ENCODE results near the gene CDCA4. TPM values are rescaled to one million over a fixed set of nuclear protein-coding genes. Genes with fewer than 3 reads are reported as not detected.
A peak's percentile ranks its signal among the peaks of the same experiment; 100 is the strongest.
"Not testable (repeated sequence)": the region's sequence is repeated elsewhere in the genome, so short reads cannot be mapped to it uniquely, and the experiment has no call there.

Gene CDCA4
- total RNA-seq, 1 experiment from 2014 or later: 111 TPM

DNA sequence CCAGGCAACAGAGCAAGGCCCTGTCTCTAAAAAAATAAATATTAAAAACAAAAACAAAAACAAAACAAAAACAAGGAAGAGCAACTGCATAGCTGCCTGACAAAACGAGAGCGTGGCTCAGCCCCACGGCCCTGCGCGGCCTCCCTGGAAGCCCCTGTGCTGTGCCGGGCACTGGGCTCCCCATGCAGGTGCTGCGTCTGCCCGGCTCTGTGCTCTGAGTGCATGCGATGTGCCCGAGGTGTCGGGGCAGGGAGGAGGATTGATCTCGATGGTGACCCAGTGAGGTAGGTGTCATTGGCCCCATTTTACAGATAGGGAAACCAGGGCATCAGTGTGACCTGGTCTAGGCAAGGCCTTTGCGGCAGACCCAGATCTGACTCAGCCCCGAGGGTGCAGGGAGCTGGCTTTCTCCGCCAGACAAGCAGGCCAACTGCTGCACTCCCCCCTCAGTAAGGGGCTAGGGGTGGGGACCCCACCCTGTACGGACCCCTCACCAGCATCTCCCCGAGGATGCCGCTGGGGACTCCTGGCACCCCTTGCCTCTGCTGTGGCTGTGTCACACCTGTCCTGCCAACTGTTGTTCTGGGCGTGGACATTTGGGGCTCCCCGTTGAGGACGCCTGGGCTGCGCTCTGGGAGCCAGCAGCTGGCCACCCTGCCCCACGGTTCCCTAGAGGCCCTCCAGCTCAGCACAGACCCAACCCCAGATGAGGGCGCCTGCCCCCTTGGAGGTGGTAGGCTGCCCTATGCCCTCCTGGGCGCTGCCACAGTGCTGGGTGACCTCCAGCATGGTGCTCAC, 29.1 kb upstream of the CDCA4 start:
- DNase-seq: peak; percentile 55
- H3K27me3 ChIP-seq (ENCODE audit: control insufficient read depth, insufficient read depth, low read length): no peaks in the 10 kb centered on the region; the same call in 1 of the 2 replicates
- no peaks in the 10 kb centered on the region for H3K36me3 ChIP-seq (replicated peaks; ENCODE audit: control insufficient read depth, insufficient read depth, low read length)
- no peak overlapping the region for H3K4me3 ChIP-seq (ENCODE audit: insufficient read depth, low read depth, low read length)

DNA sequence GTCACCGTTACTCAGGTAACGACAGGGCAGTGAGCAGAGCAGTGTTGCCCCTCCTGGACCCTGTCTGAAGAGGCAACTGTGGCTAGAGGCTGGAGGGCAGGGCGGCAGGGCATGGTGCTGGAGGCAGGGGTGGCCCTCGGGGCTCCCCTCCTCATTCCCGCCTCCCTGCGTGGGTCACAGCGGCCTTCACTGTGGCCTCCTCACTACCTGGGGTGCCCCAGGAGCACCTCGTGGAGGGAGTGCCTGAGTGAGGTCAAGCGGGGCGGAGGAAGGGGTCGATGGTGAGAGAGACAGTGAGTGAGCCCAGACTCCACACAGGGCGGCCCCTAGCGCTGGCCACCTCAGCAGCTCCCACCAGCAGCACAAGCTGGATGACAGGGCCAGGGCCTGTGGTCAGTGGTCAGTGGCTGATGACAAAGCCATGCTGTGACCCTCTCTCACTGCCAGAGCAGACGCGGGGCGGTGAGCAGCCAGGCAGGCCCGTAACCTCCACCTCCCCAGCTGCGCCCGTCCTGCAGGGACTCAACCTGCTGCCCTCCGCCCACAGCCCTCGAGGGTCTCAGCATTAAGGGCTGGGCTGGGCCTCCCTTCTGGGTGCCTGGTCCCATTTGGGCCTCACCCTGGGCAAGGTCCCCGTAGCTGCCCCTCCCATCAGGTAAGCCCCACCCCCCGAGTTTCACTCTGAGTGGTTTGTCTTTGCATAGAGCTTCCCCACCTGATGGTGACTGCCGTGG, 26.6 kb upstream of the CDCA4 start:
- no peaks in the 10 kb centered on the region for H3K36me3 ChIP-seq (replicated peaks; ENCODE audit: control insufficient read depth, insufficient read depth, low read length)
- peak; percentile 58 for DNase-seq
- H3K27me3 ChIP-seq (ENCODE audit: control insufficient read depth, insufficient read depth, low read length): no peaks in the 10 kb centered on the region; the same call in 1 of the 2 replicates
- no peak overlapping the region for H3K4me3 ChIP-seq (ENCODE audit: insufficient read depth, low read depth, low read length)

DNA sequence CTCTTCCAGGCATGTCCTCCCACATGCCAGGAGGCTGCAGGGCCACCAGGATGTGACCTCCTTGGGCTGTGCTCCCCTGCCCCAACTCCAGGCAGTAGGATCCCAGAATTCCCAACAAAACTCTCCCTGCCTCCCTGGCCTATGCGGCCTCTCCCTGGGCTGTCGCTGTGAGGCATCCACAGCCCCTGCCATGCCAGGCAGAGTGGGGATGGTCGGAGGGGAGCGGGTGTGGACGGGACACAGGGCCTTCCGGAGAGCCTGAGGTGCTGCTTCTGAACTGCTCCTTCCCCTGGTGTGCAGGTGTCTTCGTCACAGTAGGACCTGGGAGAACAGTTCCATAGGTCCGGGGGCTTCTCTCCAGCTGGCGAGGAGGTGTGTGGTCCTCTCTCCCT, 26.0 kb upstream of the CDCA4 start:
- peak; percentile 42 for DNase-seq
- no peaks in the 10 kb centered on the region; the same call in 1 of the 2 replicates for H3K27me3 ChIP-seq (ENCODE audit: control insufficient read depth, insufficient read depth, low read length)

DNA sequence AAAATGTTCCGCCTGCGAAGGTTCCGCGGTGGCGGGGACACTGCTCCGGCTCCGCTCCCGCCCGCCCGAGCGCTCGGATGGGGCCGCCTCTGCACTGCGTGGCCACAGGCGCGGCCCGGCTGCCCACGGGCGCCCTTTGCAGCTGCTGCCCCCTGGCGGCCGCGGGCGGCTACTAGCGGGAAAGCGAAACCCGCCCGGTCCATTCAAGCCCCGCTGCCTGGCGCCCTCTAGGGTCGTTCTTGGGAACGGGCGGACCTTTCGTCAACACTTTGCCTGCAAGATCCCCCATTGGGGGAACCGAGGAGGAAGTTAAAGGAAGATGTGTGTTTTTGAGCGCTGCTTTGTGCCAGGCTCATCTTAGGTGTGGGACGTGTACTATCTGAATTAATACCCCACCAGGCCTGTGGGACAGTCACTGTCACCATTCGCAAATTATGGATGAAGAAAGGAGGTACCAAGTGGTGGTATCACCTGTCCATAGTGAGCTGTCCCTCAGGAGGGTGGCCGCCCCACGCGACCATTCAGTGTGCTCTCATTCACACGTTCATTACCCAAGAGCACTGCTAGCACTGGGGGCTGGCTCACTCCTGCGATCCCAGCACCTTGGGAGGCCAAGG, 24.9 kb upstream of the CDCA4 start:
- Histone ChIP-seq H3K27me3 (ENCODE audit: control insufficient read depth, insufficient read depth, low read length) (no peaks in the 10 kb centered on the region; the same call in 1 of the 2 replicates), H3K36me3 (replicated peaks; ENCODE audit: control insufficient read depth, insufficient read depth, low read length) (no peaks in the 10 kb centered on the region), H3K4me3 (ENCODE audit: insufficient read depth, low read depth, low read length) (no peak overlapping the region)
- DNase-seq: peak; percentile 98

More for the DNA sequence above, 26.0 kb upstream of the CDCA4 start:
- Histone ChIP-seq H3K36me3 (replicated peaks; ENCODE audit: control insufficient read depth, insufficient read depth, low read length) (no peaks in the 10 kb centered on the region), H3K4me3 (ENCODE audit: insufficient read depth, low read depth, low read length) (no peak overlapping the region)

DNA sequence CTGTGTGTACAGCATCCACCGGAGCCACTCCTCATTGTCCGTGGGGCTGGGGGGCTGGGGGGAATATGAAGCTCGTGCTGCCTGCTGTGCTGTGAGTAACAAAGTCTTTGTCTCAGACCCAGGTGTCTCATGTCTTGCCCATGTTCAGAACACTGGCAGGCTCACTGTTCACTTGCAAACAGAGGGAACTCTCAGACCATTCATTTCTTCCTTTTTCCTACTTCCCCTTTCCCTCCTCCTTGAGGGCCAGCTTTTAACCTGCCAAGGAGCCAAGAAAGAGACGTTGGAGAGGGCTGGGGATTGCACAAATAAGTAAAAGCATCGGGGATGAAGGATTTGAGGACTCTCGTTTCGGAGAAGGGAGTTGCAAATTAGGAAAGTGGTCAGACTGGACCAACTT, 22.8 kb upstream of the CDCA4 start:
- no peaks in the 10 kb centered on the region; the same call in 1 of the 2 replicates for H3K27me3 ChIP-seq (ENCODE audit: control insufficient read depth, insufficient read depth, low read length)

DNA sequence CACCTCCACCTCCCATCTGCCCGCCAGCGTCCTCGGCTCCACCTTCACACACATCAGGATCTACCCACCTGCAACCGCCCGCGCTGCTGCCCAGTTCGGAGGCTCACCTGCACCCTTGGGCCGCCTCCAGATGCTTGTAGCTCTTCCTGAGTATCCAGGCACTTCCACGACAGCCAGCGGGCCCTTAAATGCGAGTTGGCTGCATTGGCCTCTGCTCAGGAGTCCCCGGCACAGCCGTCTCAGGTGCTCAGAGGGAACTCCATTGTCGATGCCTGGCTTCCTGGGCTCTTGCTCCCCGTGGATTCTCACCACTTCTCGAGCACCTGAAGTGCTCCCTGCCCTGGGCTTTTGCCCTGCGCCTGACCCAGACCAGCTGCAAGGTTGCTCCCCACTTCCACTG, 21.9 kb upstream of the CDCA4 start:
- H3K4me3 ChIP-seq (ENCODE audit: insufficient read depth, low read depth, low read length): no peak overlapping the region
- no peaks in the 10 kb centered on the region; the same call in 1 of the 2 replicates for H3K27me3 ChIP-seq (ENCODE audit: control insufficient read depth, insufficient read depth, low read length)
- DNase-seq: peak; percentile 41
- no peaks in the 10 kb centered on the region for H3K36me3 ChIP-seq (replicated peaks; ENCODE audit: control insufficient read depth, insufficient read depth, low read length)

More for the DNA sequence above, 22.8 kb upstream of the CDCA4 start:
- Histone ChIP-seq H3K4me3 (ENCODE audit: insufficient read depth, low read depth, low read length) (no peak overlapping the region), H3K36me3 (replicated peaks; ENCODE audit: control insufficient read depth, insufficient read depth, low read length) (no peaks in the 10 kb centered on the region)
- no peak for DNase-seq

DNA sequence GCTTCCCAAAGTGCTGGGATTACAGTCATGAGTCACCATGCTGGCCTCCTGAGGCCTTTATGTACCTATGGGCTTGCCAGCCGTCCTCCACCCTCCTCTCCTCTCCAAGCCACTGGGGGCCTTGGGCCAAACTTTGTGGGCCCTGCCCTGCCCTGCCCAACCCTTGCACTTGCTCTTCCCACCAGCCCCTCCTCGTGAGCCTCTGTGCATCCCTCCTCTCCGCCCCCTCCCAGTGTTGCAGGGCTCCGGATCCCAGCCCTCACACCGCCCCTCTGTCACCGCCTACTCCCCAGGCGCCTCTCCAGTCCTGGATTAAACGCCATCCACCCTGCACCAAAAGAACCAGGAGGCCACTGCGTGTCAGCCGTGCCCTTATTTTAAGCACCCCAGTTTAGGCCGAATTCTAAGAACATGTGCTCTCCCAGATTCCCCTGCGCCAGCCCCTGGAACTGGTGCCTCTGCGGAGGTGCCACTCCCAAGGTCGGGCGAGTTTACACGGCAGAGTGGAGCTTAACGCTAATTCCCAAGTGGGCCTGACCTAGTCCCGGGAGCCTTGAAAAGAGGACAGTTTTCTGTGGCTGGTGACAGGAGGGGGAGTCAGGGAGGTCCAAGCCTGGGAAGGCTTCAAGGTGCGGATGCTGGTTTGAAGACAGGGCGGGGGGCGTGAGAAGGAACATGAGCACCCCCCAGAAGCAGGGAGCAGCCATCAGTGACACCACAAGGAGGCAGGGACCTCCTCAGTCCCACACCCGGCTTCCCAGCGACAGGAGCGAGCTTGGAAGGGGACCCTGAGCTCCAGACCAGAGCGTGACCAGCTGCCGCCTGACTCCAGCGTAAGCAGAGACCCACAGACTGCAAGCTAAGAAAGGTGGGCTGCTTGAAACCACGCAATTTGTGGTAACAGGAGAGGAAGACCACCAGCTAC, 21.2 kb upstream of the CDCA4 start:
- Histone ChIP-seq H3K27me3 (ENCODE audit: control insufficient read depth, insufficient read depth, low read length) (no peaks in the 10 kb centered on the region; the same call in 1 of the 2 replicates), H3K36me3 (replicated peaks; ENCODE audit: control insufficient read depth, insufficient read depth, low read length) (no peaks in the 10 kb centered on the region), H3K4me3 (ENCODE audit: insufficient read depth, low read depth, low read length) (no peak overlapping the region)
- DNase-seq: peak; percentile 57

DNA sequence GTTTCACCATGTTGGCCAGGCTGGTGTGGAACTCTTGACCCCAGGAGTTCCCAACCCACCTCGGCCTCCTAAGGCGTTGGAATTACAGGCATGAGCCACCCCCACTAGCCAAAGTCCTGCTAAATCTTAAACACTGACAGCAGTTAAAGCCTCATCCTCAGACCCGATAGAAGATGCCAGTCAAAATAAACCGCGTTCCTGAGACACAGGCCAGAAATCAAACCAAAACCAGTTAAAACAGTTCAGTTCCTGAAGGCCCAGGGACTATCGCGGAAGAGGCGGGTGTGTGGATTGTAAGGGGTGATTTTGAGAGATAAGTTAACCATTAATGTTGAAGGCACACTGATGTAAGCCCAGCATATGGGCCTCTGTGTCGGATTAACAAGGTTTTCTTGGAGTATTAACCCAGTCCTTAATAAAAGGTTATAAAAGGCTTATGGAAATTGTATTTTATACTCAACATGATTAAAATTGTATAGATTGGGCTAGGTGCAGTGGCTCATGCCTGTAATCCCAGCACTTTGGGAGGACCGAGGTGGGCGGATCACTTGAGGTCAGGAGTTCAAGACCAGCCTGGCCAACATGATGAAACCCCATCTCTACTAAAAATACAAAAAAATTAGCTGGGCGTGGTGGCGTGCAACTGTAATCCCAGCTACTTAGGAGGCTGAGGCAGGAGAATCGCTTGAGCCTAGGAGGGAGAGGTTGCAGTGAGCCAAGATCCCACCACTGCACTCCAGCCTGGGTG, 18.7 kb upstream of the CDCA4 start:
- Histone ChIP-seq H3K36me3 (replicated peaks; ENCODE audit: control insufficient read depth, insufficient read depth, low read length) (no peaks in the 10 kb centered on the region), H3K4me3 (ENCODE audit: insufficient read depth, low read depth, low read length) (no peak overlapping the region), H3K27me3 (ENCODE audit: control insufficient read depth, insufficient read depth, low read length) (no peaks in the 10 kb centered on the region)
- DNase-seq: no peak

DNA sequence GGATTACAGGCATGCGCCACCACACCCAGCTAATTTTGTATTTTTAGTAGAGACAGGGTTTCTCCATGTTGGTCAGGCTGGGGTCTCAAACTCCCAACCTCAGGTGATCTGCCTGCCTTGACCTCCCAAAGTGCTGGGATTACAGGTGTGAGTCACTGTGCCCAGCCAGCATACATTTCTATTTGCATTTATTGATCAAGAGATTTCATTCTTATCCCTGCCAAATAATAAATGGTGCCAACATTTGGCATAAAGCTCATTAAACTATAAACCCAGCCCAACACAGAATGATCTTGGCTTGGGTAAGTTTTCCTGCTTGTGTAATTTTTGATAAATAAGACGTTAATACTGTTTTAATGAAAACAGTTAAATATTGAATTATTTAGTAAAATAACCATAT, 14.7 kb upstream of the CDCA4 start:
- not testable (repeated sequence) for H3K27me3 ChIP-seq (ENCODE audit: control insufficient read depth, insufficient read depth, low read length); DNase-seq; H3K36me3 ChIP-seq (replicated peaks; ENCODE audit: control insufficient read depth, insufficient read depth, low read length); H3K4me3 ChIP-seq (ENCODE audit: insufficient read depth, low read depth, low read length)

DNA sequence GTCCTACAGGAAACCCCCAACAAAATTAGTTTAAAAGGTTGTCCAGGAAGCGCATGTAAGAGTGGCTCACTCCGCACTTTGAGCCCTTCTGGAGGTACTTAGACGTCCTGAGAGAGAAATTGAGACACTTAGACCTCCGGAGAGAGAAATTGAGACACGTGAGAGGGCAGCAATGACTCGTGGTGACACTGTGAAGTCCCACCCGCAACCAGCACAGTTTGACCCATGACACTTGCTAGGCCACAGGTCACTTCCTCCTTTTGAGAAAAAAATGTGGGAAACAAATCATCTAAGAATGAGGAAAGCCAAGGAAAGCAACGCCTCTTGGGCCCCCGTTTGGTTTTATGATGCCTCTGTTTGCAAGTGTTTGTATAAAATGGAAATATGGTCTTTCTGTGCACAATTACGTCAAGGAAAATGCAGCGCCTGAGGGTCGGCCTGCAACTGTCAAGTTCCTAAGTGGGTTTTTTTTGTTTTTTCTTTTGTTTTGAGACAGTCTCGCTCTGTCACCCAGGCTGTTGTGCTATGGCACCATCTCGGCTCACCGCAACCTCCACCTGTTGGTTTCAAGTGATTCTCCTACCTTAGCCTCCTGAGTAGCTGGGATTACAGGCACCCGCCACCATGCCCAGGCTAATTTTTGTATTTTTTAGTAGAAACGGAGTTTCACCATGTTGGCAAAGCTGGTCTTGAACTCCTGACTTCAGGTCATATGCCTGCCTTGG, 13.6 kb upstream of the CDCA4 start:
- Histone ChIP-seq H3K27me3 (ENCODE audit: control insufficient read depth, insufficient read depth, low read length) (peaks cover 5% of the 10 kb centered on the region), H3K36me3 (replicated peaks; ENCODE audit: control insufficient read depth, insufficient read depth, low read length) (no peaks in the 10 kb centered on the region), H3K4me3 (ENCODE audit: insufficient read depth, low read depth, low read length) (no peak overlapping the region)
- peak; percentile 18 for DNase-seq

DNA sequence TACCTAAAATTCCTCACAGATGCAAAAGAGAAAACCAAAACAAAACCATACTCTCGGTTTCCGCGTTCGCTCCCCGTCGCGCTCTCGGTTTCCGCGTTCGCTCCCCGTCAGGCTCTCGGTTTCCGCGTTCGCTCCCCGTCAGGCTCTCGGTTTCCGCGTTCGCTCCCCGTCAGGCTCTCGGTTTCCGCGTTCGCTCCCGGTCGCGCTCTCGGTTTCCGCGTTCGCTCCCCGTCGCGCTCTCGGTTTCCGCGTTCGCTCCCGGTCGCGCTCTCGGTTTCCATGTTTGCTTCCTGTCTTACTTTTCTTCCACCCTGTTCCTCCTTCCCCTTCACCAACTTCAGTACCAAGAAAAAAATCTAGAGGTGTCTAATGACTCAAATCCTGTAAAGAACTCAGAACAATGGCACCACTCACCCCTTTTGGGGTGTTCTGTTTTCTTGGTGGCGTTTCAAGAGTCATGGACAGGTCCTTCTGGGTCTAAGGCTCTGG, 12.6 kb upstream of the CDCA4 start:
- not testable (repeated sequence) for H3K27me3 ChIP-seq (ENCODE audit: control insufficient read depth, insufficient read depth, low read length)
- peak overlapping the region; percentile 25 for H3K4me3 ChIP-seq (ENCODE audit: insufficient read depth, low read depth, low read length)

DNA sequence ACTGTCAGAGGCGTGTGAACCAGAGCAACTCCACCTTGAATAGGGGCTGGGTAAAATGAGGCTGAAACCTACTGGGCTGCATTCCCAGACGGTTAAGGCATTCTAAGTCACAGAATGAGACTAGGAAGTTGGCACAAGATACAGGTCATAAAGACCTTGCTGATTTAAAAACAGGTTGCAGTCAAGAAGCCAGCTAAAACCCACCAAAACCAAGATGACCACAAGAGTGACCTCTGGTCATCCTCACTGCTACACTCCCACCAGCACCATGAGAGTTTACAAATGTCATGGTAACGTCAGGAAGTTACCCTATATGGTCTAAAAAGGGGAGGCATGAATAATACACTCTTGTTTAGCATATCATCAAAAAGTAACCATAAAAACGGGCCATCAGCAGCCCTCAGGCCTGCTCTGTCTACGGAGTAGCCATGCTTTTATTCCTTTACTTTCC, 11.6 kb upstream of the CDCA4 start:
- H3K36me3 ChIP-seq (replicated peaks; ENCODE audit: control insufficient read depth, insufficient read depth, low read length); H3K4me3 ChIP-seq (ENCODE audit: insufficient read depth, low read depth, low read length); DNase-seq; H3K27me3 ChIP-seq (ENCODE audit: control insufficient read depth, insufficient read depth, low read length): not testable (repeated sequence)

More for the DNA sequence above, 12.6 kb upstream of the CDCA4 start:
- DNase-seq: peak; percentile 19
- H3K36me3 ChIP-seq (replicated peaks; ENCODE audit: control insufficient read depth, insufficient read depth, low read length): not testable (repeated sequence)
